Stomach (tissue), 4 donors: Measurements from ENCODE around the gene NT5DC3.

Experiments
- EP300 ChIP-seq: sonication (generic); formaldehyde crosslinking; IDR thresholded peaks from one replicate; pipeline ENCODE4 v1.6.1; 2017; ENCODE audit warnings: antibody characterized with exemption
- POLR2AphosphoS5 ChIP-seq, 3 donors: sonication (generic); formaldehyde crosslinking; IDR thresholded peaks; one replicate each; pipeline ENCODE4 v1.6.1; 2016; ENCODE audit warnings: antibody characterized with exemption in 3 of 3
- TF ChIP-seq, protein P1 (sequence below), 7 experiments: fragments of 450-650 bp in 4 of 7; fragments of 200-600 bp in 3 of 7; sonication (generic) in 3 of 7; IDR thresholded peaks; one replicate each; pipeline ENCODE4 v1.5.1; 2016 to 2019; ENCODE audit warnings: antibody characterized with exemption in 7 of 7, control low read depth in 2 of 7, mild to moderate bottlenecking in 1 of 7

DNA sequence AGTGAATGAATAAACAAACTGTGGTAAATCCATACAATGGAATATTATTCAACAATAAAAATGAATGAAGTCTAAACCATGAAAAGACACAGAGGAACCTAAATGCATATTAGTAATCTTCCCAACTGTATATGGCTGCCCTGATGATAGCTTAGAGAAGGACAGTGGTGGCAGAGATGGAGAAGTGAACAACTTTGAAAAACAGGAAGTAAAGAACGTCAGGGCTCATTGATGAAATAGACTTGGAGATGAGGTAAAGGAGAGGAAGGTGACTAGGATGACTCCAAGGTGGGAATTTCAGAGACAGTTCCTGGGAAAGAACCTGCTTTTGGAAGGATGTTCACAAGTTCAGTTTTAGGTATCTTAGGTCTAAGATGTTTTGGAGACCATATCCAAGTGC lies 36.3 kb upstream of the NT5DC3 start:
- TF ChIP-seq, protein P1, sequence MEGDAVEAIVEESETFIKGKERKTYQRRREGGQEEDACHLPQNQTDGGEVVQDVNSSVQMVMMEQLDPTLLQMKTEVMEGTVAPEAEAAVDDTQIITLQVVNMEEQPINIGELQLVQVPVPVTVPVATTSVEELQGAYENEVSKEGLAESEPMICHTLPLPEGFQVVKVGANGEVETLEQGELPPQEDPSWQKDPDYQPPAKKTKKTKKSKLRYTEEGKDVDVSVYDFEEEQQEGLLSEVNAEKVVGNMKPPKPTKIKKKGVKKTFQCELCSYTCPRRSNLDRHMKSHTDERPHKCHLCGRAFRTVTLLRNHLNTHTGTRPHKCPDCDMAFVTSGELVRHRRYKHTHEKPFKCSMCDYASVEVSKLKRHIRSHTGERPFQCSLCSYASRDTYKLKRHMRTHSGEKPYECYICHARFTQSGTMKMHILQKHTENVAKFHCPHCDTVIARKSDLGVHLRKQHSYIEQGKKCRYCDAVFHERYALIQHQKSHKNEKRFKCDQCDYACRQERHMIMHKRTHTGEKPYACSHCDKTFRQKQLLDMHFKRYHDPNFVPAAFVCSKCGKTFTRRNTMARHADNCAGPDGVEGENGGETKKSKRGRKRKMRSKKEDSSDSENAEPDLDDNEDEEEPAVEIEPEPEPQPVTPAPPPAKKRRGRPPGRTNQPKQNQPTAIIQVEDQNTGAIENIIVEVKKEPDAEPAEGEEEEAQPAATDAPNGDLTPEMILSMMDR (IDR thresholded peaks at IDR 0.05), result no peak
- TF ChIP-seq EP300 (no peak), POLR2AphosphoS5 (IDR thresholded peaks at IDR 0.05) (no peak)
